ENCODE data around the gene WIPF3. TPM values are rescaled to one million over a fixed set of nuclear protein-coding genes. Genes with fewer than 3 reads are reported as not detected.
A peak's percentile ranks its signal among the peaks of the same experiment; 100 is the strongest.

WIPF3 gene
- total and polyA plus RNA-seq, 5 donors from 2014 or later, result not detected

GRCh38 chr7:29860186-29860585 is 53.9 kb downstream of the WIPF3 start:
- H3K36me3 Mint-ChIP-seq, result no peaks in the 10 kb centered on the region
- Histone ChIP-seq H3K4me1 (ENCODE audit: control insufficient read depth, insufficient read depth, low read length, poor library complexity, severe bottlenecking) (no peaks in the 10 kb centered on the region), H3K9me3 (ENCODE audit: control insufficient read depth in 2 of 2, low read length in 2 of 2) (no peaks in the 10 kb centered on the region), H3K4me3 (ENCODE audit: low read depth, low read length) (no peak overlapping the region), H3K36me3 (ENCODE audit: control insufficient read depth, insufficient read depth, low read length) (no peaks in the 10 kb centered on the region), H3K27me3 (ENCODE audit: control insufficient read depth, insufficient read depth, low read length) (peaks cover 1% of the 10 kb centered on the region), H3K27ac (ENCODE audit: insufficient read depth, low read length, poor library complexity, severe bottlenecking) (no peak overlapping the region)
- no peak overlapping the region for H3K4me3 Mint-ChIP-seq
- no peak for ATAC-seq (ENCODE audit: low read depth in 2 of 2)
- peaks cover 0 to 3% (median 0%) of the 10 kb centered on the region in 7 donors for H3K9me3 Mint-ChIP-seq
- H3K27ac Mint-ChIP-seq, result no peak overlapping the region
- no peaks in the 10 kb centered on the region for H3K4me1 Mint-ChIP-seq
- H3K27me3 Mint-ChIP-seq, result peaks cover 7% of the 10 kb centered on the region
- DNase-seq, result no peak

- peaks cover 0 to 3% (median 0%) of the 10 kb centered on the region in 7 donors for H3K9me3 Mint-ChIP-seq
- H3K4me3 Mint-ChIP-seq, result no peak overlapping the region
- Histone ChIP-seq H3K36me3 (ENCODE audit: control insufficient read depth, insufficient read depth, low read length) (no peaks in the 10 kb centered on the region), H3K4me3 (ENCODE audit: low read depth, low read length) (no peak overlapping the region), H3K27me3 (ENCODE audit: control insufficient read depth, insufficient read depth, low read length) (peaks cover 4% of the 10 kb centered on the region), H3K4me1 (ENCODE audit: control insufficient read depth, insufficient read depth, low read length, poor library complexity, severe bottlenecking) (no peaks in the 10 kb centered on the region), H3K27ac (ENCODE audit: insufficient read depth, low read length, poor library complexity, severe bottlenecking) (no peak overlapping the region), H3K9me3 (ENCODE audit: control insufficient read depth in 2 of 2, low read length in 2 of 2) (no peaks in the 10 kb centered on the region)
- DNase-seq (no peak), ATAC-seq (ENCODE audit: low read depth in 2 of 2) (no peak)
- no peaks in the 10 kb centered on the region for H3K4me1 Mint-ChIP-seq
- no peaks in the 10 kb centered on the region for H3K36me3 Mint-ChIP-seq
- peaks cover 11% of the 10 kb centered on the region for H3K27me3 Mint-ChIP-seq
- H3K27ac Mint-ChIP-seq, result no peak overlapping the region
Measured at GRCh38 chr7:29861884-29862283, 55.6 kb downstream of the WIPF3 start.

GRCh38 chr7:29864656-29865055 is 58.3 kb downstream of the WIPF3 start:
- Mint-ChIP-seq H3K27ac (no peak overlapping the region), H3K4me1 (no peaks in the 10 kb centered on the region), H3K36me3 (no peaks in the 10 kb centered on the region), H3K9me3 (peaks cover 0 to 3% (median 0%) of the 10 kb centered on the region in 7 donors), H3K4me3 (no peak overlapping the region), H3K27me3 (peaks cover 9% of the 10 kb centered on the region)
- Histone ChIP-seq H3K27me3 (ENCODE audit: control insufficient read depth, insufficient read depth, low read length) (peaks cover 4% of the 10 kb centered on the region), H3K4me1 (ENCODE audit: control insufficient read depth, insufficient read depth, low read length, poor library complexity, severe bottlenecking) (no peaks in the 10 kb centered on the region), H3K27ac (ENCODE audit: insufficient read depth, low read length, poor library complexity, severe bottlenecking) (no peak overlapping the region), H3K4me3 (ENCODE audit: low read depth, low read length) (no peak overlapping the region), H3K36me3 (ENCODE audit: control insufficient read depth, insufficient read depth, low read length) (no peaks in the 10 kb centered on the region), H3K9me3 (ENCODE audit: control insufficient read depth in 2 of 2, low read length in 2 of 2) (no peaks in the 10 kb centered on the region)
- no peak for ATAC-seq (ENCODE audit: low read depth in 2 of 2)
- no peak for DNase-seq

GRCh38 chr7:29865526-29865925 is 59.2 kb downstream of the WIPF3 start:
- DNase-seq, result no peak
- Mint-ChIP-seq H3K4me3 (no peak overlapping the region), H3K27ac (no peak overlapping the region), H3K9me3 (peaks cover 0 to 3% (median 0%) of the 10 kb centered on the region in 7 donors), H3K27me3 (peaks cover 9% of the 10 kb centered on the region), H3K4me1 (no peaks in the 10 kb centered on the region), H3K36me3 (no peaks in the 10 kb centered on the region)
- Histone ChIP-seq H3K36me3 (ENCODE audit: control insufficient read depth, insufficient read depth, low read length) (no peaks in the 10 kb centered on the region), H3K27ac (ENCODE audit: insufficient read depth, low read length, poor library complexity, severe bottlenecking) (no peak overlapping the region), H3K9me3 (ENCODE audit: control insufficient read depth in 2 of 2, low read length in 2 of 2) (no peaks in the 10 kb centered on the region), H3K4me3 (ENCODE audit: low read depth, low read length) (no peak overlapping the region), H3K27me3 (ENCODE audit: control insufficient read depth, insufficient read depth, low read length) (peaks cover 4% of the 10 kb centered on the region), H3K4me1 (ENCODE audit: control insufficient read depth, insufficient read depth, low read length, poor library complexity, severe bottlenecking) (no peaks in the 10 kb centered on the region)
- no peak for ATAC-seq (ENCODE audit: low read depth in 2 of 2)

- no peaks in the 10 kb centered on the region for H3K4me1 ChIP-seq (ENCODE audit: control insufficient read depth, insufficient read depth, low read length, poor library complexity, severe bottlenecking)
- no peaks in the 10 kb centered on the region for H3K36me3 Mint-ChIP-seq
- no peak overlapping the region for H3K4me3 ChIP-seq (ENCODE audit: low read depth, low read length)
- H3K27me3 ChIP-seq (ENCODE audit: control insufficient read depth, insufficient read depth, low read length), result peaks cover 4% of the 10 kb centered on the region
- no peak overlapping the region for H3K27ac Mint-ChIP-seq
- ATAC-seq (ENCODE audit: low read depth in 2 of 2) (peak in 1 of 2 donors; percentile 20), DNase-seq (no peak)
- no peaks in the 10 kb centered on the region for H3K36me3 ChIP-seq (ENCODE audit: control insufficient read depth, insufficient read depth, low read length)
- H3K27ac ChIP-seq (ENCODE audit: insufficient read depth, low read length, poor library complexity, severe bottlenecking), result no peak overlapping the region
- no peak overlapping the region for H3K4me3 Mint-ChIP-seq
- H3K9me3 Mint-ChIP-seq, result no peaks in the 10 kb centered on the region
- peaks cover 13% of the 10 kb centered on the region for H3K27me3 Mint-ChIP-seq
- no peaks in the 10 kb centered on the region for H3K9me3 ChIP-seq (ENCODE audit: control insufficient read depth in 2 of 2, low read length in 2 of 2)
- no peaks in the 10 kb centered on the region for H3K4me1 Mint-ChIP-seq
Measured at GRCh38 chr7:29866490-29866930, 60.2 kb downstream of the WIPF3 start.

GRCh38 chr7:29871787-29872398 is 65.6 kb downstream of the WIPF3 start:
- Mint-ChIP-seq H3K4me3 (no peak overlapping the region), H3K27ac (no peak overlapping the region), H3K4me1 (no peaks in the 10 kb centered on the region), H3K9me3 (peaks cover 0 to 2% (median 0%) of the 10 kb centered on the region in 7 donors), H3K36me3 (no peaks in the 10 kb centered on the region), H3K27me3 (peaks cover 15% of the 10 kb centered on the region)
- Histone ChIP-seq H3K27ac (ENCODE audit: insufficient read depth, low read length, poor library complexity, severe bottlenecking) (no peak overlapping the region), H3K36me3 (ENCODE audit: control insufficient read depth, insufficient read depth, low read length) (no peaks in the 10 kb centered on the region), H3K27me3 (ENCODE audit: control insufficient read depth, insufficient read depth, low read length) (peaks cover 5% of the 10 kb centered on the region), H3K9me3 (ENCODE audit: control insufficient read depth in 2 of 2, low read length in 2 of 2) (no peaks in the 10 kb centered on the region), H3K4me3 (ENCODE audit: low read depth, low read length) (no peak overlapping the region), H3K4me1 (ENCODE audit: control insufficient read depth, insufficient read depth, low read length, poor library complexity, severe bottlenecking) (no peaks in the 10 kb centered on the region)
- DNase-seq, result no peak
- ATAC-seq (ENCODE audit: low read depth in 2 of 2), result no peak

- H3K27me3 Mint-ChIP-seq, result peaks cover 10% of the 10 kb centered on the region
- DNase-seq (no peak), ATAC-seq (ENCODE audit: low read depth in 2 of 2) (no peak)
- H3K4me1 Mint-ChIP-seq, result peaks cover 0 to 3% (median 1%) of the 10 kb centered on the region in 4 donors
- Histone ChIP-seq H3K4me3 (ENCODE audit: low read depth, low read length) (no peak overlapping the region), H3K36me3 (ENCODE audit: control insufficient read depth, insufficient read depth, low read length) (no peaks in the 10 kb centered on the region), H3K9me3 (ENCODE audit: control insufficient read depth in 2 of 2, low read length in 2 of 2) (no peaks in the 10 kb centered on the region), H3K27ac (ENCODE audit: insufficient read depth, low read length, poor library complexity, severe bottlenecking) (no peak overlapping the region), H3K27me3 (ENCODE audit: control insufficient read depth, insufficient read depth, low read length) (peaks cover 7% of the 10 kb centered on the region), H3K4me1 (ENCODE audit: control insufficient read depth, insufficient read depth, low read length, poor library complexity, severe bottlenecking) (no peaks in the 10 kb centered on the region)
- H3K4me3 Mint-ChIP-seq, result no peak overlapping the region
- peaks cover 0 to 2% (median 0%) of the 10 kb centered on the region in 7 donors for H3K9me3 Mint-ChIP-seq
- H3K36me3 Mint-ChIP-seq, result no peaks in the 10 kb centered on the region
- no peak overlapping the region for H3K27ac Mint-ChIP-seq
Measured at GRCh38 chr7:29873644-29874294, 67.5 kb downstream of the WIPF3 start.

GRCh38 chr7:29875741-29876140 is 69.4 kb downstream of the WIPF3 start:
- Mint-ChIP-seq H3K9me3 (peaks cover 0 to 2% (median 0%) of the 10 kb centered on the region in 7 donors), H3K36me3 (no peaks in the 10 kb centered on the region), H3K4me1 (peaks cover 0 to 3% (median 1%) of the 10 kb centered on the region in 4 donors), H3K4me3 (no peak overlapping the region), H3K27me3 (peaks cover 18% of the 10 kb centered on the region), H3K27ac (no peak overlapping the region)
- Histone ChIP-seq H3K4me3 (ENCODE audit: low read depth, low read length) (no peak overlapping the region), H3K36me3 (ENCODE audit: control insufficient read depth, insufficient read depth, low read length) (no peaks in the 10 kb centered on the region), H3K4me1 (ENCODE audit: control insufficient read depth, insufficient read depth, low read length, poor library complexity, severe bottlenecking) (no peaks in the 10 kb centered on the region), H3K9me3 (ENCODE audit: control insufficient read depth in 2 of 2, low read length in 2 of 2) (no peaks in the 10 kb centered on the region), H3K27ac (ENCODE audit: insufficient read depth, low read length, poor library complexity, severe bottlenecking) (no peak overlapping the region), H3K27me3 (ENCODE audit: control insufficient read depth, insufficient read depth, low read length) (peaks cover 7% of the 10 kb centered on the region)
- ATAC-seq (ENCODE audit: low read depth in 2 of 2), result no peak
- no peak for DNase-seq

Data from CD4-positive, CD25-positive, alpha-beta regulatory T cell (primary cell).